HG02798 (cell line): Measurements from ENCODE around the gene CADM1.

ENCODE experiments used
- ATAC-seq: cut with Tn5 transposase; IDR thresholded peaks from one replicate; pipeline ENCODE4 v1.9.1; 2021; ENCODE audit warnings: mild to moderate bottlenecking; ENCODE audit not compliant: unreplicated experiment, poor library complexity

The CADM1 gene

DNA sequence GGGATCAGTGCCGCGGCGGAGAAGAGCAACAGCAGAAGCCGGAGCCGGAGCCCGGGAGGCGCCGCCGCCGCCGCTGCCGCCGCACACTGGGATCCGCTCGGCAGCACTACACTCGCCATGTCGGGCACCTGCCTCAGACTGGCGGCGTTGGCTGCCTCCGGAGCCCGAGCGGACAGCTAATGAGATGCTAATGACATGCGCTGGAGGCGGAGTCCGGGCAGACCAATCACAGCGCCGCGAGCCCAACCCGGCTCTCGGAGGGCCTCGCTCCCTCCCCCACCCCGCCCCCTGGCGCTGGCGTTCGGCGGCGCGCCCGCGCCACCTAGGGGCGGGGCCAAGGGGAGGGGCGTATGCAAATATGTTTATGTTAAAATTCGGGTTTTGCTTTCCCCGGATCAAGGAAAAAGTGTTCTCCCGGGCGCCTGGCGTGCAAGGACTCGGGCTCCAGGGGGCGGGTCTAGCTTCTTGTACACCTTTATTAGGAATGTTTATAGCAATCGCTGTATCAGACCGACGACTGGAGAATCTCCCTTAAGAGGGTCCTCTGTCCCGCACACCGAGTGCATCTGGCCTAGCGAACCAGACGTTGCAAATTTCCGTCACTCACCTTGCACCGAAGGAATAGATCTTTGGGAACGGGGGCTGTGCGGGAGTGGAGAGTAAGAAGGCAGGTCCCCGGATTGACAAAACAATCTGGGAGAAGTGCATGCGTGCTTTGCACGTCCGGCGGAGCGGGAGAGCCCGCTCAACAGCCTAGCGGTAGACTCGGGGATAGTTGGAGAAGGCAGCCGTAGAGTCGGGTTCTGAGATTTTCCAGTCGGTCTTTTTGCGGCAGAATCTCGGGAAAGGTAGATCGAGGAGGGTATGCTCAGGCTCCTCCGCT, at the start of gene CADM1:
Gene CADM1, minus strand, starts transcription at position 140 of the 883 bp plus-strand sequence.
- ATAC-seq: peak; percentile 66

GRCh38 chr11:115552773-115553438, 48.7 kb upstream of the CADM1 start:
- ATAC-seq: no peak

- no peak for ATAC-seq
Measured at GRCh38 chr11:115552151-115552772, 48.0 kb upstream of the CADM1 start.

GRCh38 chr11:115550291-115551059, 46.3 kb upstream of the CADM1 start:
- ATAC-seq: no peak

GRCh38 chr11:115548878-115549528, 44.8 kb upstream of the CADM1 start:
- ATAC-seq: no peak

DNA sequence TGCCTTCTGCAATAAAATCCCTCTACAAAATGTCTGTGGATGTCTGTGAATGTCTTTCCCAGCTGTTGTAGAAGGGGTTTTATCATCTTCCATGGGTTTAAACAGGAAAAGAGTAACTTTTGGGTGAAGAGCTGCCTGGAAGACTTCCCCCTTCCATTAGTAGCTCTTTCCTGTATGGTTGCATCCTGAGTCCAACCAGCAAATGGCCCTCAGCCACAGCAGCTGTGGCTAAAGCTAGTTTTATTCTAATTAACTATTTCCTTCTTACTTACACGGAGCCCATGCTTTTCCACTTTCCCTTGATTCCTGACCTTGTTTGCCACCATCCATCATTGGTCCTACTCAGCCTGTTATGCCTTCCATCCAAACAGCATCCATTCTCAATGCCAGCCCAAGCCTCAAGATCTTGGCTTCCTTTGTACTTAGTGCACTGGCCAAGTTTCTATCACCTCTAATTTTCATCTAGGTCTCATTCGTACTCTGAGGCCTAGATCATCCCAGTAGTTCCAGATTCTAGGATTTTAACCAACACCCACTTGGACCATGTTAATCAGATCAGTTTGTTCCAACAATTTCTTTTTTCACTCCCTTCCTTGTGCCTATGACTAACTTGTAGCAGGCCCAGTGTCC, 41.5 kb upstream of the CADM1 start:
- ATAC-seq: no peak

DNA sequence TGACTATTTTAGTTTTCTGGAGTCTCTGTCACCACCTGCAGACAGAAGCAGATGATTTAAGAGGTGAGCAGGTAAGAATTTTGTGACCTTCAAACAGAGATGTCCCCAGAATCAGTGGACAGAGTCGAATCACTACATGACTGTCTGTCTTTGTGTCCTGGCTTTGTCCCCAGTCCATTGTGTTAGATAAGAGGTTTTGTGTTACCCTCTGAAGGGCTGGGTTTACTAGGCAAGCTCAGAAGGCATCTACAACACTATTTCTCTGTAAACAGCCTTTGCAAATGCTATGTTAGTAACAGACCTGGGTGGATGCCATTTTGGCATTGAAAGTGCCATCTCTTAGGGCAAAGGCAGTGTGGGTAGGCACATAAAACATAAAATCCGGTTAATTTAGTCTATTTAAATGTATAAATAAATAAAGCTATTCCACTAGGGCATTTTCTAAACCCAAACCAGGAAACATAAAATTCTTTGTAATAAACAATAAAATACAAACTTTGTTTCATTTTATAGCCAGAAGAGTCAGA, 40.3 kb upstream of the CADM1 start:
- ATAC-seq: no peak

DNA sequence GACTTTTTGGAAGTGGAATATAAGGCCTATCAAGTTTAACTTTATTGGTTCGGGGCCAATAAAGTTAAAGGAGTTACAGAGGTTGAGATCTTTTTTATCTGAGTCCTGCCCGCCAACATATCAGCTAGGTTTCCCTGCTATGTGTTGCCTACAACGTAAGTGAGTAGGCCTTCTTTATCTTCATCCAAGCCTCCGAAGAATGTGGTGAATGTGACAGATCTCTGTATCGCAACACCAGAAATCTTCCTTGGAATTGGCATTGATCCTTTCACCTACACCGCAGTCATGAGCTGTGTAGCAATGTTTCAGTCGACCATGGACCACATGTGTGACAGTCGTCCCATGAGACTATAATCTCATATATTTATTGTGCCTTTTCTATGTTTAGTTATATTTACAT, 37.3 kb upstream of the CADM1 start:
- ATAC-seq: no peak

DNA sequence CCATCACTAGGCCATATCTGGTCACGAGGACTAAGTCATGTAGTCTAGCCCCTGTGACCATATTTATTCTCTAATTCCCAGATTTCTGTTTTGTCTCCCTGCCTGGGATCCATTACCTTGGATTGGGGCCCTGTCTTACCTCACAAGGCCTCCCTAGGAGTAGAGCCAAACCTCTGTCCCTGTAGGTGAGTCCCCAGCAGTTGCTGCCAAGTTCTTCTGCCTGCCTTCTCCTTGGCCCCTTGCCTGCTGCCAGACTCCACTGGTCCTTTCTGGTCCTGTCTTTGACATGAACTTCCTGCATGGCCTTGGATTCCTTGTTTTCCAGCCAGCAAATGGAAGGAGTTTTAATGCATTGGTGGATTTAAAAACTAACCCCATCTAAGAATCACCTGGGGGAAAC, 35.6 kb upstream of the CADM1 start:
- ATAC-seq: no peak

- ATAC-seq: no peak
Measured at GRCh38 chr11:115535781-115536180, 31.6 kb upstream of the CADM1 start.

DNA sequence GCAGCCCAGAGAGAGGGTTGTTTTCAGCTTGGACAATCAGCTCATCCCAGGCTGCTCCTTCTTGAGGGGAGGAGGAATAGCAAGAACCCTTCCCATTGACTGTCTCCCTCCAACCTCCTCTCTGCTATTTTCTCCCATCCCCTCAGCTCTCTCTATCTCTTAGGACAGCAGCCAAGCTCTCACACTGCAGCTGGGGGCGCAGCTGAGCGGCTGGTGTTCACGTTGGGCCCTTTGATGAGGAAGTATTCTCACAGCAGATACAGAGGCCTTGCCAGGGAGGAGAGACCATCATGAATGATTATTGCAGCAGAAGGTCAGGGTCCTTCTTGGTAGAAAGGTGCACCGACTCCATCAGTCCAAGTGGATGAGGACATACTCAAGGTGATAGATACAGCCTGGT, 26.5 kb upstream of the CADM1 start:
- no peak for ATAC-seq

DNA sequence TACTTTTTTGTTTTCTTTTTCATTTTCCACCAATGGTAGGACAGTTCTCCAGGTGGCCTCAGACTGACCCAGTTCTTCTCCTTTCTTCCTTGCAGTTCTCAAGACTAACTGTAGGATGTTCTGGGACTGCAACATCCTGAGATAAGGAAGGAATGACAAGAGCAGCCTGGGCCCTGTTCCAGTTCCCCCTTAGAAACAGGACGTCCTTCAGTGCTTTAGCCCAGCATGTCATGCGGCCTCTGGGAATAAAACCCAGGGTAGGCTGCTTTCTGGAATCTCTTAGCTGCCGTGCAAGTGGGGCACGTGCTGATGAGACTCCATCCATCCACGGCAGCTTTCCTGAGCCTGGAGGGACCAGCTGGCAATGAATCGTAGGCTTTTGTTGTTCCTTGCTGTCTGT, 24.0 kb upstream of the CADM1 start:
- no peak for ATAC-seq

DNA sequence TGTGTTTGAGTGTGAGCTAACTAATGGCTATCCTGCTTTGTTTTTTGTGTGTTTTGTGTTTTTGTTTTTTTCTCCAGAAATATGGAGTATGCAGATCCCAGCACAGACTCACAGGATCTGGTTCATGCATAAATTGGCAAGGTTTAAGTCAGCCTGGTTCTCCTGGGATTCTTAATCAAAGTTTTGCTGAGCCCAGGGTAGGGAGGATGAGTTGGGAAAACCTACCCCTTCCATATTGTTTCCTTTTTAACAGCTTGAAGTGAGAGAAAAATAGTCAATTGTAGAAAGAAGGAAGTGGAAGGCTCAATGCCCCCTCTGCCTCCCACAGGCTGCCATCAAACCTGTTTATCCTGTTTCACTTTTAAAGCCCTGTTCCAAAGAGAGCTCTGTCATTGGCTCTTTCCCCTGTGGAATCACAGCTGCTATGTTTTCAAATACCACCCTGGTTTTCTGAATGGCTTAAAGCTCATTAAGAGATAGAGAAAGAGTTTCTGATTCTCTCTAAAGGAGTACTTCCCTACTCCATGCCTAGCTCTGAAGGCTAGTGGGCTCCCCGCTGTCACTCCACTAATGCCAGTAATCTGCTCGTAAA, 23.4 kb upstream of the CADM1 start:
- ATAC-seq: no peak

- no peak for ATAC-seq
Measured at GRCh38 chr11:115525531-115526006, 21.4 kb upstream of the CADM1 start.

DNA sequence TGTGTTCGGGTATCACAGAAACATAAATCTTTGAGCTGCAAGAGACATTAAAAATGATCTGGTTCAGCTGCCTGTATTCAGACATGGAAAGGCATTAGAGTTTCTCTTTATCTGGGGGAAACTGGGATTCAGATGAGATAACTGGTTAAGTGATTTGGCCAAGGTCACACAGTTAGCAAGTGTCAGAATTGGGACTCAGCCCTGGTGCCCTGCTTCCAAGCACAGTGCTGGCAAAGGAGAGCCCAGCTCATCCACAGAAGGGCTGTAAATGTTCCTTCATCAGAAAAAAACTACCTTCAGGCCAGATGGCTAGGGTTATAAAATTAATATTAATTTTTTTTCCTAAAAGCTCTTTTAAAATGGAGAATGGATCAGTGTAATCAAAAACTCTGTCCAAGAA, 20.4 kb upstream of the CADM1 start:
- ATAC-seq: no peak

DNA sequence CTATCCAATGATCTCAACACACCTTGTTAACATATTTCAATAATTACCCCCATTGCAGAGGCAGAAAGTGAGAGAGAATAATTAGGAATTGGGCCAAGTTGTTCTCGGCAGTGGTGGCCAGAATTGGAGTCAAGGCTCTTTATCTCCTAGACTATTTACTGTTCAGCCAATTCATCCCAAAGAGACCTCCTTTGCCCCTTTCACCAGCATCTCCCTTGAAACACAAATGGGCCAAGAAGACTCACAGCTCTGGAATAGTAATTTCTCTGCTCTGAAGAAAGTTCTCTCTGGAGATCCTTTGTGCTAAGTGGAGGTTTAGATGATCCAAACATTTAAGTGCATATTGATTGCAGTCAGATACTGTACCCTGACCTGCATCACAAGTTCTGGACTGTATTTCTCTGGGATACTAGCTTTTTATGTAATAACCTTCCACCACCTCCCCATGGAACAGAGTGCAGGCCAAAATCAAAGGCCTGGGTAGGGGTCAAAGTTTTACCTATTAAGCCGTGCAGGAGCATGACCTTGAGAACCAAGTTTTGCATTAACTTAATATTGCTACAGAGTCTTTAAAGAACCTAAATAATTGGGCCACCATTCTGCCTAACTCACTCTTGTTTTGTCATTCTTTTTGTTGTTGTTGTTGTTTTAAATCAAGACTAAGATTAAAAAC, 19.6 kb upstream of the CADM1 start:
- ATAC-seq: no peak

GRCh38 chr11:115522302-115522701, 18.1 kb upstream of the CADM1 start:
- ATAC-seq: no peak

DNA sequence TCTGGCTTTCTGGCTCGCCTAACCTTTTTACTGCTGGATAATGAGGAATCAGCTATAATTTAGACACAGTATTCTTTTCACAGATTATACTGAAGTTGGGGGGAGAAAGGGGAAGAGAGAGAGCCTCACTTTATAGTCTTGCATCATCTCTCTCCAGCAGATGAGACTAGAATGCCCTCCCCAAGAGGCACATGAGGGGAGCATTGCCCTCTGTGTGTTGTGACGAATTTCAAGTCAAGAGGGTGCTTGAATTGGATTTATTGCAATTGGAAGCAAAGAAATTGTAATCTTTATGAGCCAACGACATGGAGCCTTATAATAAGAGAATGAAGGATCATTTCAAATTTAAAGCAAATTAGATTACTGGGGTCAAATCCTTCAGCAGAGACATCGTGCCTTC, 17.6 kb upstream of the CADM1 start:
- ATAC-seq: no peak
